ENCODE results near the gene LTB4R2. TPM values are rescaled to one million over a fixed set of nuclear protein-coding genes. Genes with fewer than 3 reads are reported as not detected.

Gene LTB4R2
- total RNA-seq (2021): 9.1 to 12.9 TPM (median 9.8 TPM) in 3 replicates
- Bru-seq, nascent RNA: percentile 58 among the genes with signal in this experiment
- long read RNA-seq, experiment 1, partial matches to known transcripts: 0 of 4 reads
- long read RNA-seq, experiment 1, other reads (novel, unspliced or antisense): 0 of 4 reads
- long read RNA-seq, experiment 2, transcript LTB4R2-202 (1 exons, 3,092 nt): major isoform, 9 of 31 reads
- long read RNA-seq, experiment 2, partial matches to known transcripts: 0 of 31 reads
- long read RNA-seq, experiment 2, other reads (novel, unspliced or antisense): 22 of 31 reads
- long read RNA-seq, experiment 3, partial matches to known transcripts: 0 of 1 reads
- long read RNA-seq, experiment 3, other reads (novel, unspliced or antisense): 0 of 1 reads

GRCh38 chr14:24309538-24310264, at the start of gene LTB4R2:
Gene LTB4R2, plus strand, starts transcription at chr14:24310140. Its CDS starts 525 bp downstream, at chr14:24310665.
- DNase-seq (ENCODE audit: low spot score): no peak
- POLR2A ChIA-PET: interaction anchor here (1.8 to 2.0 kb wide), 2 partner anchors 10 to 67 kb away, joined by 8 read pairs; partner anchors contain the start of genes DHRS1, NOP9 and TINF2
- Mint-ChIP-seq H3K4me1 (peaks cover 15% of the 10 kb centered on the region), H3K9me3 (no peaks in the 10 kb centered on the region), H3K4me3 (peak within 1 kb of the TSS; percentile 41), H3K36me3 (peaks cover 25% of the 10 kb centered on the region), H3K27ac (no peak within 1 kb of the TSS), H3K27me3 (ENCODE audit: low read depth) (peaks cover 32% of the 10 kb centered on the region)
- no peak for ATAC-seq
- CTCF ChIA-PET: interaction anchor here (1.1 to 6.8 kb wide), 13 partner anchors 10 to 127 kb away, joined by 4 to 97 read pairs (median 10); partner anchors contain the start of genes ADCY4, CBLN3, DHRS1 and KHNYN
- TF ChIP-seq NR3C1 (CRISPR knock-in tag; conservative IDR thresholded peaks at IDR 0.05; ENCODE audit: low read depth) (no peak), GTF2I (CRISPR knock-in tag; conservative IDR thresholded peaks at IDR 0.05) (no peak), GABPB1 (CRISPR knock-in tag; IDR thresholded peaks at IDR 0.05) (no peak), FOXJ3 (CRISPR knock-in tag; IDR thresholded peaks at IDR 0.05; ENCODE audit: borderline replicate concordance) (no peak), TCF7 (CRISPR knock-in tag; IDR thresholded peaks at IDR 0.05; ENCODE audit: low read depth) (no peak), ZNF671 (CRISPR knock-in tag; IDR thresholded peaks at IDR 0.05) (no peak), IRF2 (CRISPR knock-in tag; IDR thresholded peaks at IDR 0.05; ENCODE audit: borderline replicate concordance, low read depth) (no peak), USF2 (CRISPR knock-in tag; IDR thresholded peaks at IDR 0.05) (no peak), JAZF1 (CRISPR knock-in tag; IDR thresholded peaks at IDR 0.05) (no peak), USF1 (CRISPR knock-in tag; IDR thresholded peaks at IDR 0.05) (no peak), CREB1 (CRISPR knock-in tag; IDR thresholded peaks at IDR 0.05) (no peak), KAT7 (CRISPR knock-in tag; IDR thresholded peaks at IDR 0.05; ENCODE audit: borderline replicate concordance) (no peak)

- no peaks in the 10 kb centered on the region for H3K9me3 Mint-ChIP-seq
- ChIA-PET POLR2A (no interaction called here), CTCF (interaction anchor here (1.6 kb wide), 1 partner anchor 18 kb away, joined by 5 read pairs; the partner anchor contains the start of gene TINF2)
- no peaks in the 10 kb centered on the region for H3K36me3 Mint-ChIP-seq
- H3K4me3 Mint-ChIP-seq: no peak overlapping the region
- no peak overlapping the region for H3K27ac Mint-ChIP-seq
- DNase-seq (ENCODE audit: low spot score) (no peak), ATAC-seq (no peak)
- H3K27me3 Mint-ChIP-seq (ENCODE audit: low read depth): no peaks in the 10 kb centered on the region
- no peaks in the 10 kb centered on the region for H3K4me1 Mint-ChIP-seq
- TF ChIP-seq ZBTB43 (CRISPR knock-in tag; IDR thresholded peaks at IDR 0.05) (no peak), ATF2 (CRISPR knock-in tag; IDR thresholded peaks at IDR 0.05; ENCODE audit: borderline replicate concordance, low read depth) (no peak), ERG (CRISPR knock-in tag; IDR thresholded peaks at IDR 0.05) (no peak), IRF2 (CRISPR knock-in tag; IDR thresholded peaks at IDR 0.05; ENCODE audit: borderline replicate concordance, low read depth) (no peak), USF2 (CRISPR knock-in tag; IDR thresholded peaks at IDR 0.05) (no peak), ZNF219 (CRISPR knock-in tag; IDR thresholded peaks at IDR 0.05; ENCODE audit: borderline replicate concordance) (no peak), ZNF423 (CRISPR knock-in tag; IDR thresholded peaks at IDR 0.05) (no peak), GRHL2 (CRISPR knock-in tag; IDR thresholded peaks at IDR 0.05; ENCODE audit: insufficient replicate concordance, severe bottlenecking) (no peak), AFF4 (CRISPR knock-in tag; IDR thresholded peaks at IDR 0.05; ENCODE audit: borderline replicate concordance) (no peak), PREB (CRISPR knock-in tag; IDR thresholded peaks at IDR 0.05; ENCODE audit: borderline replicate concordance) (no peak)
Observed at GRCh38 chr14:24260780-24261157, 49.2 kb upstream of the LTB4R2 start.

Measured in WTC11 (cell line).